Progenitor cell of endocrine pancreas (in vitro differentiated cells): ENCODE measurements around the gene SCAP. TPM values are rescaled to one million over a fixed set of nuclear protein-coding genes. Genes with fewer than 3 reads are reported as not detected.
A peak's percentile ranks its signal among the peaks of the same experiment; 100 is the strongest.

Source experiments
- DNase-seq: peaks from one replicate; pipeline ENCODE4 v3.0.0; 2021; ENCODE audit warnings: low spot score; ENCODE audit not compliant: unreplicated experiment
- H3K27ac Mint-ChIP-seq: 2 replicates; pipeline ENCODE4 v1.8.0; 2021; ENCODE audit warnings: mild to moderate bottlenecking, moderate library complexity, mixed read lengths
- H3K27me3 Mint-ChIP-seq: 2 replicates; pipeline ENCODE4 v1.8.0; 2021; ENCODE audit warnings: mixed read lengths
- H3K36me3 Mint-ChIP-seq: 2 replicates; pipeline ENCODE4 v1.8.0; 2022; ENCODE audit warnings: mixed read lengths; ENCODE audit not compliant: insufficient read depth
- H3K4me1 Mint-ChIP-seq: 2 replicates; pipeline ENCODE4 v1.8.0; 2021; ENCODE audit warnings: low read depth, mixed read lengths
- H3K4me3 Mint-ChIP-seq: 2 replicates; pipeline ENCODE4 v1.8.0; 2021; ENCODE audit warnings: low read depth, mild to moderate bottlenecking, moderate library complexity, mixed read lengths
- H3K9me3 Mint-ChIP-seq: 2 replicates; pipeline ENCODE4 v1.8.0; 2021; ENCODE audit warnings: low read depth, mixed read lengths
- CTCF ChIP-seq: fragments of 200-600 bp; sonication (generic); IDR thresholded peaks from one replicate; pipeline ENCODE4 v1.5.0; 2021; ENCODE audit warnings: antibody characterized with exemption, mild to moderate bottlenecking; ENCODE audit not compliant: unreplicated experiment
- total RNA-seq: library from RNA; stranded (reverse); gene quantifications from 2 replicates; pipeline ENCODE4 v1.2.1, GENCODE V29; 2021

The SCAP gene
- total RNA-seq, 1 donor from 2014 or later = 140 TPM

GRCh38 chr3:47385796-47386195, 89.9 kb downstream of the SCAP start:
- H3K27ac Mint-ChIP-seq = peak overlapping the region; percentile 44
- H3K27me3 Mint-ChIP-seq = no peaks in the 10 kb centered on the region
- TF ChIP-seq CTCF = no peak
- peaks cover 8% of the 10 kb centered on the region for H3K36me3 Mint-ChIP-seq
- no peak for DNase-seq
- H3K4me3 Mint-ChIP-seq = no peak overlapping the region
- H3K9me3 Mint-ChIP-seq = no peaks in the 10 kb centered on the region
- H3K4me1 Mint-ChIP-seq = peaks cover 35% of the 10 kb centered on the region

- peak overlapping the region; percentile 76 for H3K27ac Mint-ChIP-seq
- DNase-seq = no peak
- no peak for TF ChIP-seq CTCF
- peaks cover 6% of the 10 kb centered on the region for H3K36me3 Mint-ChIP-seq
- H3K9me3 Mint-ChIP-seq = no peaks in the 10 kb centered on the region
- no peaks in the 10 kb centered on the region for H3K27me3 Mint-ChIP-seq
- peaks cover 38% of the 10 kb centered on the region for H3K4me1 Mint-ChIP-seq
- H3K4me3 Mint-ChIP-seq = no peak overlapping the region
Observed at GRCh38 chr3:47385007-47385406, 90.7 kb downstream of the SCAP start.

GRCh38 chr3:47384425-47384824, 91.3 kb downstream of the SCAP start:
- peaks cover 6% of the 10 kb centered on the region for H3K36me3 Mint-ChIP-seq

GRCh38 chr3:47381317-47382157, 94.2 kb downstream of the SCAP start:
- Mint-ChIP-seq H3K4me1 (peaks cover 41% of the 10 kb centered on the region), H3K27ac (peak overlapping the region; percentile 100), H3K36me3 (peaks cover 6% of the 10 kb centered on the region), H3K9me3 (no peaks in the 10 kb centered on the region), H3K4me3 (peak overlapping the region; percentile 97), H3K27me3 (no peaks in the 10 kb centered on the region)
- TF ChIP-seq CTCF = no peak
- DNase-seq = peak; percentile 64

More at GRCh38 chr3:47384425-47384824, 91.3 kb downstream of the SCAP start:
- Mint-ChIP-seq H3K27ac (peak overlapping the region; percentile 76), H3K9me3 (no peaks in the 10 kb centered on the region), H3K4me1 (peaks cover 44% of the 10 kb centered on the region), H3K4me3 (peak overlapping the region; percentile 19), H3K27me3 (no peaks in the 10 kb centered on the region)
- no peak for TF ChIP-seq CTCF
- DNase-seq = no peak

- no peaks in the 10 kb centered on the region for H3K27me3 Mint-ChIP-seq
- H3K9me3 Mint-ChIP-seq = no peaks in the 10 kb centered on the region
- H3K4me3 Mint-ChIP-seq = peak within 1 kb of the TSS; percentile 97
- peaks cover 35% of the 10 kb centered on the region for H3K4me1 Mint-ChIP-seq
- peaks cover 6% of the 10 kb centered on the region for H3K36me3 Mint-ChIP-seq
- DNase-seq = peak; percentile 99
- no peak for TF ChIP-seq CTCF
- H3K27ac Mint-ChIP-seq = peak within 1 kb of the TSS; percentile 100
Observed at GRCh38 chr3:47380601-47381316, 95.0 kb downstream of the SCAP start, which contains the start of gene PTPN23. PTPN23 (plus strand) TSS chr3:47381021; CDS start chr3:47381097, 76 bp downstream.
